Adrenal gland (tissue), 12 donors: ENCODE results near the gene PRKCA. TPM values are rescaled to one million over a fixed set of nuclear protein-coding genes. Genes with fewer than 3 reads are reported as not detected.
A peak's percentile ranks its signal among the peaks of the same experiment; 100 is the strongest.

Experiments
- DNase-seq, 7 donors: peaks; one replicate each; pipeline ENCODE4 v3.0.0-alpha.2; 2019 to 2020
- H3K27ac ChIP-seq, 5 donors: fragments of 200-600 bp; sonication (generic) in 4 of 5; 1 replicate in 3 of 5; 2 replicates in 2 of 5; pipeline versions ENCODE4 v1.5.1 to v1.8.0; 2016 to 2020; ENCODE audit warnings: mild to moderate bottlenecking in 1 of 5
- H3K27me3 ChIP-seq: fragments of 200-600 bp; 2 replicates; pipeline ENCODE4 v1.8.0; 2021
- H3K36me3 ChIP-seq, 2 donors: fragments of 200-600 bp; replicated peaks in 1 of 2; 1 replicate in 1 of 2; 2 replicates in 1 of 2; pipeline versions ENCODE4 v1.5.1 to v1.8.0; 2018 to 2022
- H3K4me1 ChIP-seq, 2 donors: fragments of 200-600 bp; replicated peaks in 1 of 2; 1 replicate in 1 of 2; 2 replicates in 1 of 2; pipeline versions ENCODE4 v1.5.1 to v1.8.0; 2018 to 2021
- H3K4me3 ChIP-seq, 4 donors: fragments of 200-600 bp; sonication (generic) in 3 of 4; one replicate each; pipeline ENCODE4 v1.5.1; 2016 to 2018
- H3K9me3 ChIP-seq, 3 donors: fragments of 200-600 bp; sonication (generic) in 1 of 3; replicated peaks in 1 of 3; 1 replicate in 2 of 3; 2 replicates in 1 of 3; pipeline versions ENCODE4 v1.5.1 to v1.8.0; 2016 to 2021
- CTCF ChIP-seq, 6 experiments: fragments of 450-650 bp in 4 of 6; fragments of 200-600 bp in 2 of 6; sonication (generic) in 1 of 6; IDR thresholded peaks; 1 replicate in 5 of 6; 2 replicates in 1 of 6; pipeline versions ENCODE4 v1.5.1 to v1.8.0; 2016 to 2021; ENCODE audit warnings: antibody characterized with exemption in 6 of 6, mild to moderate bottlenecking in 2 of 6, moderate library complexity in 1 of 6
- POLR2A ChIP-seq, 2 donors: fragments of 450-650 bp; IDR thresholded peaks; one replicate each; pipeline ENCODE4 v1.6.1; 2017; ENCODE audit warnings: antibody characterized with exemption in 2 of 2, mild to moderate bottlenecking in 2 of 2, moderate library complexity in 1 of 2
- WGBS, 4 donors: extraction: QIAGEN DNeasy Blood & Tissue Kit in 2 of 4; methylation state at CpG; one replicate each; pipeline versions ENCODE4 v1.1.5 to v1.1.7; 2013 to 2017; 5-methylcytosine and 5-hydroxymethylcytosine counted together
- intact Hi-C, 2 donors: fragments of 100-400 bp; cut with DNase I; formaldehyde crosslinking; loops; one replicate each; pipeline versions ENCODE4 v1.14.1 to v1.15.0; 2022 to 2023
- polyA plus RNA-seq, 3 donors: library from polyadenylated mRNA; stranded (reverse); fragments of 200-250 nt in 2 of 3; fragments of 350-450 nt in 1 of 3; fragmentation: Illumina TruSeq in 1 of 3; extraction: RNeasy Lipid Tissue Mini Kit (QIAGEN cat#74804) in 1 of 3; gene quantifications; one replicate each; pipeline ENCODE4 v1.2.3, GENCODE V29; 2013 to 2014
- total RNA-seq, 9 donors: library from RNA; depleted of rRNA in 4 of 9; stranded (reverse); fragments of >200 nt in 4 of 9; fragments of 120-200 nt in 1 of 9; fragmentation: NEBNext Ultra II Directional in 1 of 9; extraction: Animal tissue kit (Norgen Biotek cat#: 25700) in 1 of 9; gene quantifications; one replicate each; pipeline versions ENCODE4 v1.1.0 to v1.2.4, GENCODE V29; 2013 to 2023
- donor health status: healthy with polysubstance abuse.
- donor health status: Bipolar disorder and iron deficiency.
- donor health status: DM: yes; HTN: yes; CAD: no.
- donor health status: DM: no; HTN: no; CAD: no.
- donor health status: DM: no; HTN: no; CAD: no.
- donor health status: DM: yes; HTN: yes; CAD: no.

Gene PRKCA
- total and polyA plus RNA-seq, 12 donors, result 15.1 to 202 (median 84.1) TPM

GRCh38 chr17:66326476-66327047, 24.1 kb downstream of the PRKCA start:
- no peak for DNase-seq
- Histone ChIP-seq H3K27me3 (no peaks in the 10 kb centered on the region), H3K36me3 (no peaks in the 10 kb centered on the region), H3K27ac (no peak overlapping the region), H3K4me1 (peaks cover 6 to 39% of the 10 kb centered on the region in 2 donors), H3K9me3 (peaks cover 0 to 5% (median 0%) of the 10 kb centered on the region in 3 donors), H3K4me3 (no peak overlapping the region)
- WGBS, 4 donors, result 87 to 100% (median 94%) methylated on average over 2 of the region's 2 CpGs
- intact Hi-C loops, result no loop called here
- TF ChIP-seq CTCF (IDR thresholded peaks at IDR 0.05) (no peak), POLR2A (IDR thresholded peaks at IDR 0.05) (no peak)

GRCh38 chr17:66330646-66331037, 28.2 kb downstream of the PRKCA start:
- peak in 2 of 7 donors; percentile 34 to 42 for DNase-seq
- H3K4me1 ChIP-seq, result peaks cover 7 to 31% of the 10 kb centered on the region in 2 donors
- no peaks in the 10 kb centered on the region for H3K9me3 ChIP-seq
- no peaks in the 10 kb centered on the region for H3K27me3 ChIP-seq
- peak overlapping the region in 3 of 5 donors; percentile 19 to 74 (median 45) for H3K27ac ChIP-seq
- TF ChIP-seq CTCF (IDR thresholded peaks at IDR 0.05) (no peak), POLR2A (IDR thresholded peaks at IDR 0.05) (no peak)
- no peak overlapping the region for H3K4me3 ChIP-seq
- H3K36me3 ChIP-seq, result no peaks in the 10 kb centered on the region
- 8 to 35% (median 20%) methylated on average over 2 of the region's 2 CpGs for WGBS, 4 donors
- intact Hi-C loops, result no loop called here

- intact Hi-C loops, result no loop called here
- H3K27me3 ChIP-seq, result no peaks in the 10 kb centered on the region
- peak overlapping the region in 4 of 5 donors; percentile 6 to 74 (median 28) for H3K27ac ChIP-seq
- no peak for DNase-seq
- no peak overlapping the region for H3K4me3 ChIP-seq
- no peaks in the 10 kb centered on the region for H3K9me3 ChIP-seq
- no peak for TF ChIP-seq CTCF (IDR thresholded peaks at IDR 0.05)
- no peak for TF ChIP-seq POLR2A (IDR thresholded peaks at IDR 0.05)
- no peaks in the 10 kb centered on the region for H3K36me3 ChIP-seq
- peaks cover 7 to 27% of the 10 kb centered on the region in 2 donors for H3K4me1 ChIP-seq
- WGBS, 4 donors, result 75 to 80% (median 78%) methylated on average over 7 to 8 of the region's 8 CpGs
Observed at GRCh38 chr17:66331038-66331816, 28.8 kb downstream of the PRKCA start.

- intact Hi-C loops, result no loop called here
- no peaks in the 10 kb centered on the region for H3K9me3 ChIP-seq
- H3K4me3 ChIP-seq, result no peak overlapping the region
- no peaks in the 10 kb centered on the region for H3K36me3 ChIP-seq
- TF ChIP-seq CTCF (IDR thresholded peaks at IDR 0.05) (no peak), POLR2A (IDR thresholded peaks at IDR 0.05) (no peak)
- DNase-seq, result no peak
- 80 to 87% (median 84%) methylated on average over 1 of the region's 1 CpG for WGBS, 4 donors
- H3K4me1 ChIP-seq, result peaks cover 33 to 43% of the 10 kb centered on the region in 2 donors
- H3K27me3 ChIP-seq, result no peaks in the 10 kb centered on the region
- H3K27ac ChIP-seq, result no peak overlapping the region
Observed at GRCh38 chr17:66335797-66336196, 33.4 kb downstream of the PRKCA start.
